Measurements from ENCODE around the gene LRP5.
"Not testable (repeated sequence)": the region's sequence is repeated elsewhere in the genome, so short reads cannot be mapped to it uniquely, and the experiment has no call there.

LRP5 gene

DNA sequence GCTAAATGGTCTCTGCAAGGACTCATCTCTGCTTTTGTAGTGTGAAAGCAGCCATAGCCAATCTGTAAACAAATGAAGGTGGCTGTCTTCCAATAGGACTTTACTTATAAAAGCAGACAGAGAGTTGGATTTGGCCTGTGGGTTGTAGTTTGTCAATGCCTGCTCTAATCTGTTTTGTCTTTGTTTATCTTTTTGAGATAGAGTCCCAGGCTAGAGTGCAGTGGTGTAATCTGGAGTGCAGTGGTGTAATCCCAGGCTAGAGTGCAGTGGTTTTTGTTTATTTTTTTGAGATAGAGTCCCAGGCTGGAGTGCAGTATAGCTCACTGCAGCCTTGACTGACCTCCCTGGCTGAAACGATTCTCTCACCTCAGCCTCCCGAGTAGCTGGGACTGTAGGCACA, 156.7 kb downstream of the LRP5 start:
- no peak overlapping the region for H3K4me3 ChIP-seq (replicated peaks; ENCODE audit: low read depth, low read length)
- DNase-seq (ENCODE audit: low read depth) = peak; percentile 38
- TF ChIP-seq, protein P1, sequence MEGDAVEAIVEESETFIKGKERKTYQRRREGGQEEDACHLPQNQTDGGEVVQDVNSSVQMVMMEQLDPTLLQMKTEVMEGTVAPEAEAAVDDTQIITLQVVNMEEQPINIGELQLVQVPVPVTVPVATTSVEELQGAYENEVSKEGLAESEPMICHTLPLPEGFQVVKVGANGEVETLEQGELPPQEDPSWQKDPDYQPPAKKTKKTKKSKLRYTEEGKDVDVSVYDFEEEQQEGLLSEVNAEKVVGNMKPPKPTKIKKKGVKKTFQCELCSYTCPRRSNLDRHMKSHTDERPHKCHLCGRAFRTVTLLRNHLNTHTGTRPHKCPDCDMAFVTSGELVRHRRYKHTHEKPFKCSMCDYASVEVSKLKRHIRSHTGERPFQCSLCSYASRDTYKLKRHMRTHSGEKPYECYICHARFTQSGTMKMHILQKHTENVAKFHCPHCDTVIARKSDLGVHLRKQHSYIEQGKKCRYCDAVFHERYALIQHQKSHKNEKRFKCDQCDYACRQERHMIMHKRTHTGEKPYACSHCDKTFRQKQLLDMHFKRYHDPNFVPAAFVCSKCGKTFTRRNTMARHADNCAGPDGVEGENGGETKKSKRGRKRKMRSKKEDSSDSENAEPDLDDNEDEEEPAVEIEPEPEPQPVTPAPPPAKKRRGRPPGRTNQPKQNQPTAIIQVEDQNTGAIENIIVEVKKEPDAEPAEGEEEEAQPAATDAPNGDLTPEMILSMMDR (IDR thresholded peaks at IDR 0.05; ENCODE audit: low read length, missing control alignments) = no peak

GRCh38 chr11:68469642-68470041, 157.3 kb downstream of the LRP5 start:
- TF ChIP-seq, protein P1 (IDR thresholded peaks at IDR 0.05; ENCODE audit: low read length, missing control alignments) = no peak

DNA sequence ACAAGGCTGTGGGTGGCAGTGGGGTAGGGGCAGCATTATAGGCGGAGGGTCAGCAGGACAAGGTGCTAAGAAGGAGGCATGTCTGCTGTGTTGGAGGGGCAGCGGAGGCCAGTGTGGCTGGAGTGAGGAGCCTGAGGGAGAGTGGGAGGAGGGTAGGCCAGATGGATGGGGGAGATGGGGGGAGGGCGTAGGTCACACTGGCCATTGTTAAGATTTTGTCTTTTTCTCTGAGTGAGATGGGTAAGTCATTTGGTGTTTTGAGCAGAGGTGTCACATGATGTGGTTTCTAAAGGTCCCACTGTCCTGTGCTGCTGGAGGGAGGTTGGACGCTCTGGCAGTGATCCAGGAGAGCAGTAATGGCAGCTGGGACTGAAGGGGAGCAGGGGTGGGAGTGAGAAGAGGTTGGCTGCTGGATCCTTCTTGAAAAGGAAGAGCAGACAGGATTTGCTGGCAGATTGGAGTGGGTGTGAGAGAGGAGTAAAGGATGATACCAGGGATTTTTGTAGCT, 158.0 kb downstream of the LRP5 start:
- TF ChIP-seq, protein P1 (IDR thresholded peaks at IDR 0.05; ENCODE audit: low read length, missing control alignments) = no peak

More at GRCh38 chr11:68469642-68470041, 157.3 kb downstream of the LRP5 start:
- no peak overlapping the region for H3K4me3 ChIP-seq (replicated peaks; ENCODE audit: low read depth, low read length)
- no peak for DNase-seq (ENCODE audit: low read depth)

DNA sequence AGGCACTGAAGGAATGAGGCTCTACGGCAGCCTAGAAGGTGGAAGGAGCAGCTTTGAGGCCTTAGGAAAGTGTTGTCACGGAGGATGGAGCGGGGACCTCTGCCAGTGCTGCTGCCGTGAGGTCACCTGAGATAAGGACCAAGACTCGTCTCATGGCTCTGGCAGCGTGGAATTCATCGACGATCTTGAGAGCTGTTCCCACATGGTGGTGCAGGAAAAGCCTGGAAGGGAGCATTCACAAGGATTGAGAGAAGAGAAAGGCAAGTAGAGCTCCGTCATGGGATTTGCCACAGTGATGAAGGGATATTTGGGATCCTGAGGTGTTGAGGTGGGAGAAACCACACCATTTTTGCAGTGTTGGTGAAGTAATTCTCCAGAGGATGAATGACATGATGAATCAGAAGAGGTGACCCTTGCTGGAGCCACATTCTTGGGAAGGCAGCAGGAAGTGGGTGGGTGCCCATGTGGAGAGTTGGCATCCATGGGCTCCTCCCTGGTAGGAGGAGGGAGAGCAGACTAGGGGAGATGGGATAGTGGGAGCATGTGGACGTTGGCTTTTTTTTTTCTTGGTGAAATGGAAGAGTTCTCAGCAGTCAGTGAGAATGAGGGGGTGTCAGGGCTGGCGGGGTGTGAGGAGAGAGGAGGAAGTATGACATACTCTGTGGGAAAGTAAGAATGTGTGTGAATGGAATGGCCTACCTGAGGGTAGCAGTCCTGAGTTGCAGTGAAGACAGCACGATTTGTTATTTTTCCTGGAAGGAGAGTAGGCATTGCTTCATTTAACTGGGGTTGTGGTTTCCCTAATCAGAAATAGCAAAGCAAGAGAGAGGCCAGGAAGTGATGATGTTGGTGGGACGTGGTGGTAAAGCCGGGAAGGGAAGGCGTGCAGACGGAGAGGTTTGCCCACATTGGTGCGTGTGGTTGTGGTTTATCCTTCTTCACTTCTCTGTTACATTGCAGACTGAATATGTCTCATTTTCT, 159.3 kb downstream of the LRP5 start:
- TF ChIP-seq, protein P1 (IDR thresholded peaks at IDR 0.05; ENCODE audit: low read length, missing control alignments) = no peak
- peak; percentile 91 for DNase-seq (ENCODE audit: low read depth)
- no peak overlapping the region for H3K4me3 ChIP-seq (replicated peaks; ENCODE audit: low read depth, low read length)

More for the DNA sequence above, 158.0 kb downstream of the LRP5 start:
- H3K4me3 ChIP-seq (replicated peaks; ENCODE audit: low read depth, low read length) = no peak overlapping the region
- DNase-seq (ENCODE audit: low read depth) = no peak

- TF ChIP-seq, protein P1 (IDR thresholded peaks at IDR 0.05; ENCODE audit: low read length, missing control alignments) = no peak
- H3K4me3 ChIP-seq (replicated peaks; ENCODE audit: low read depth, low read length) = no peak overlapping the region
- DNase-seq (ENCODE audit: low read depth) = no peak
Measured at GRCh38 chr11:68472778-68473177, 160.4 kb downstream of the LRP5 start.

DNA sequence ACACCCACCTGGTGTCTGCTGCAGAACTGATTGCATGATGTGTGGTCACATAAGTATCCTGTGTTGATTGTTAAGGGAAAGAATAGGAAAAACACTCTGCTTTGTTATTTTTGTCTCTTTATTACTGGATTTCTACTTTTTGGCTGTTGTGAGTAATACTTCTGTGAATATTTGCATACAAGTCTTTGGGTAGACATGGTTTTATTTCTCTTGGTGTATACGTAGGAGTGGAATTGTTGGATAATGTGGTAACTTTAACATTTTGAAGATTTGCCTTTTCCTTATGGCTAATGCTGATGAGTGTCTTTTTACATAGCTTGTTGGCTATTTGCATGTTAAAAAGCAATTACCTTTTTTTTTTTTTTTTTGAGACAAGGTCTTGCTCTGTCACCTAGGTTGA, 161.3 kb downstream of the LRP5 start:
- no peak for DNase-seq (ENCODE audit: low read depth)
- TF ChIP-seq, protein P1 (IDR thresholded peaks at IDR 0.05; ENCODE audit: low read length, missing control alignments) = no peak
- H3K4me3 ChIP-seq (replicated peaks; ENCODE audit: low read depth, low read length) = no peak overlapping the region

DNA sequence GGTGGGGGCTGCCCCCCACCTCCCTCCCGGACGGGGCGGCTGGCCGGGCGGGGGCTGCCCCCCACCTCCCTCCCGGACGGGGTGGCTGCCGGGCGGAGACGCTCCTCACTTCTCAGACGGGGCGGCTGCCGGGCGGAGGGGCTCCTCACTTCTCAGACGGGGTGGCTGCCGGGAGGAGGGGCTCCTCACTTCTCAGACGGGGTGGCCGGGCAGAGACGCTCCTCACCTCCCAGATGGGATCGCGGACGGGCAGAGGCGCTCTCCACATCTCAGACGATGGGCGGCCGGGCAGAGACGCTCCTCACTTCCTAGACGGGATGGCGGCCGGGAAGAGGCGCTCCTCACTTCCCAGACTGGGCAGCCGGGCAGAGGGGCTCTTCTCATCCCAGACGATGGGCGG, 163.2 kb downstream of the LRP5 start:
- H3K4me3 ChIP-seq (replicated peaks; ENCODE audit: low read depth, low read length); DNase-seq (ENCODE audit: low read depth): not testable (repeated sequence)

All from fibroblast of pulmonary artery (primary cell).